Heart right ventricle (tissue), 16 donors: Measurements from ENCODE around the gene CHST15. TPM values are rescaled to one million over a fixed set of nuclear protein-coding genes. Genes with fewer than 3 reads are reported as not detected.

Experiments
- ATAC-seq, 8 donors: fragments of 200-7000 bp; cut with Tn5 transposase; one replicate each; pipeline ENCODE4 v1.9.1; 2020; ENCODE audit warnings: mild to moderate bottlenecking in 8 of 8, moderate library complexity in 8 of 8, moderate number of reproducible peaks in 1 of 8
- DNase-seq, 2 donors: peaks; one replicate each; pipeline ENCODE4 v3.0.0-alpha.2; 2020
- H3K27ac ChIP-seq, 10 donors: fragments of 200-600 bp; sonication (generic) in 2 of 10; one replicate each; pipeline versions ENCODE4 v1.5.0 to v1.8.0; 2020 to 2022; ENCODE audit warnings: mild to moderate bottlenecking in 3 of 10
- H3K27me3 ChIP-seq, 7 donors: fragments of 200-600 bp; one replicate each; pipeline ENCODE4 v1.8.0; 2021 to 2022; ENCODE audit warnings: mild to moderate bottlenecking in 2 of 7
- H3K36me3 ChIP-seq, 9 donors: fragments of 200-600 bp; sonication (generic) in 1 of 9; one replicate each; pipeline versions ENCODE4 v1.5.0 to v1.8.0; 2020 to 2022; ENCODE audit warnings: mild to moderate bottlenecking in 2 of 9
- H3K4me1 ChIP-seq, 9 donors: fragments of 200-600 bp; sonication (generic) in 1 of 9; one replicate each; pipeline versions ENCODE4 v1.5.0 to v1.8.0; 2020 to 2022; ENCODE audit warnings: mild to moderate bottlenecking in 4 of 9
- H3K4me3 ChIP-seq, 10 donors: fragments of 200-600 bp; sonication (generic) in 2 of 10; one replicate each; pipeline versions ENCODE4 v1.5.0 to v1.8.0; 2020 to 2022; ENCODE audit warnings: mild to moderate bottlenecking in 7 of 10, moderate library complexity in 2 of 10
- H3K9me3 ChIP-seq, 11 donors: fragments of 200-600 bp in 10 of 11; sonication (generic) in 2 of 11; one replicate each; pipeline versions ENCODE4 v1.5.0 to v1.8.0; 2013 to 2022; ENCODE audit warnings: mild to moderate bottlenecking in 2 of 11, control low read depth in 1 of 11, moderate library complexity in 1 of 11
- WGBS, 2 donors: extraction: QIAGEN DNeasy Blood & Tissue Kit; methylation state at CpG; one replicate each; pipeline ENCODE4 v1.1.7; 2013; ENCODE audit warnings: inconsistent platforms in 1 of 2; 5-methylcytosine and 5-hydroxymethylcytosine counted together
- intact Hi-C, 10 donors: fragments of 100-400 bp; cut with DNase I; formaldehyde crosslinking; loops; one replicate each; pipeline versions ENCODE4 v1.11.1 to v1.14.2; 2022
- polyA plus RNA-seq, 2 donors: library from polyadenylated mRNA; stranded (reverse); fragments of 200-250 nt; gene quantifications; one replicate each; pipeline ENCODE4 v1.2.3, GENCODE V29; 2013
- total RNA-seq, 10 donors: library from RNA; stranded (reverse); fragmentation: NEBNext Ultra II Directional in 3 of 10; extraction: Animal tissue kit (Norgen Biotek cat#: 25700) in 3 of 10; gene quantifications; one replicate each; pipeline versions ENCODE4 v1.2.1 to v1.2.4, GENCODE V29; 2021 to 2023
- TF ChIP-seq, protein P1 (sequence below), 9 donors: fragments of 200-600 bp; sonication (generic) in 2 of 9; IDR thresholded peaks; one replicate each; pipeline versions ENCODE4 v1.5.0 to v1.8.0; 2021 to 2022; ENCODE audit warnings: antibody characterized with exemption in 9 of 9, mild to moderate bottlenecking in 5 of 9, moderate library complexity in 1 of 9
- donor health status: Arrhythmogenic right ventricular cardiomyopathy.
- donor health status: ischemic (EF 13 %, LVEDD 7.1; RV severe dilation, severe dysfunction).
- donor health status: healthy with polysubstance abuse.
- donor health status: DM: no; HTN: yes; CAD: no.
- donor health status: DM: no; HTN: no; CAD: no.
- donor health status: ischemic (EF 25% LVEDD 6.9; RV normal size, moderate dysfunction).
- donor health status: ischemic (EF 25% LVEDD 5.7; RV mildly dilated, moderate dysfunction).
- donor health status: healthy.
- donor health status: DM: yes; HTN: yes; CAD: no.
- donor health status: Ischemic cardiomyopathy.
- donor health status: ischemic (EF 35%, LVEDD 5.7; RV mildly dilated, moderate dysfunction).
- donor health status: nonischemic (EF 11% LVEDD 7.7; RV severe dilation, severe dysfunction).
- donor health status: DM: yes; HTN: yes; CAD: no.
- donor health status: PGD.
- donor health status: ischemic (EF 29% LVEDD 5.4; RV normal size, mild dysfunction).
- donor health status: nonischemic (EF 23%, LVEDD 6.1; RV moderate dilation, normal function).

The CHST15 gene
- total and polyA plus RNA-seq, 12 donors: 1.3 to 16.7 (median 4.8) TPM

DNA sequence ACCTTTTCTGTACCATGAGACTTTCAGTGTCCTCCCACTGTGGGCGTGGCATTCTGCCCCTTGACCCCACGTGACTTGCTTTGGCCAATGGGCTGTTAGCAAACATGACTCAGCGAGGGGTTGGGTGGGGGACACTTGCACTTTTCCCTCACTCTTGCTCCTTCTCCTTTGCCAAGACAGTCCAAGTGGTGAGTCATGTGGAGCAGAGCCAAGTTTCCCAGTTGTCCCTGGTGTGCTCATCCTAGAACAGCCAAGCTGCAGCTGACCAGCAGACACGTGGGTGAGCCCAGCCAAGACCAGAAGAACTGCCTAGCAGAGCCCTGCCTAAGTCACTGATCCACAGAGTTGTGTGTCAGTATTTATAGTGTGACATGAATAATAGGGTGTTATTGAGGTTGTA, 119.0 kb downstream of the CHST15 start:
- intact Hi-C loops: no loop called here
- Histone ChIP-seq H3K27ac (no peak overlapping the region), H3K9me3 (peaks cover 0 to 16% (median 0%) of the 10 kb centered on the region in 11 donors), H3K27me3 (peaks cover 15 to 90% (median 78%) of the 10 kb centered on the region in 7 donors), H3K36me3 (no peaks in the 10 kb centered on the region), H3K4me3 (no peak overlapping the region), H3K4me1 (peaks cover 0 to 7% (median 0%) of the 10 kb centered on the region in 9 donors)
- TF ChIP-seq, protein P1, sequence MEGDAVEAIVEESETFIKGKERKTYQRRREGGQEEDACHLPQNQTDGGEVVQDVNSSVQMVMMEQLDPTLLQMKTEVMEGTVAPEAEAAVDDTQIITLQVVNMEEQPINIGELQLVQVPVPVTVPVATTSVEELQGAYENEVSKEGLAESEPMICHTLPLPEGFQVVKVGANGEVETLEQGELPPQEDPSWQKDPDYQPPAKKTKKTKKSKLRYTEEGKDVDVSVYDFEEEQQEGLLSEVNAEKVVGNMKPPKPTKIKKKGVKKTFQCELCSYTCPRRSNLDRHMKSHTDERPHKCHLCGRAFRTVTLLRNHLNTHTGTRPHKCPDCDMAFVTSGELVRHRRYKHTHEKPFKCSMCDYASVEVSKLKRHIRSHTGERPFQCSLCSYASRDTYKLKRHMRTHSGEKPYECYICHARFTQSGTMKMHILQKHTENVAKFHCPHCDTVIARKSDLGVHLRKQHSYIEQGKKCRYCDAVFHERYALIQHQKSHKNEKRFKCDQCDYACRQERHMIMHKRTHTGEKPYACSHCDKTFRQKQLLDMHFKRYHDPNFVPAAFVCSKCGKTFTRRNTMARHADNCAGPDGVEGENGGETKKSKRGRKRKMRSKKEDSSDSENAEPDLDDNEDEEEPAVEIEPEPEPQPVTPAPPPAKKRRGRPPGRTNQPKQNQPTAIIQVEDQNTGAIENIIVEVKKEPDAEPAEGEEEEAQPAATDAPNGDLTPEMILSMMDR (IDR thresholded peaks at IDR 0.05): no peak
- no peak for DNase-seq
- ATAC-seq: no peak
- WGBS, 2 donors: 61 to 71% methylated on average over 4 of the region's 4 CpGs

DNA sequence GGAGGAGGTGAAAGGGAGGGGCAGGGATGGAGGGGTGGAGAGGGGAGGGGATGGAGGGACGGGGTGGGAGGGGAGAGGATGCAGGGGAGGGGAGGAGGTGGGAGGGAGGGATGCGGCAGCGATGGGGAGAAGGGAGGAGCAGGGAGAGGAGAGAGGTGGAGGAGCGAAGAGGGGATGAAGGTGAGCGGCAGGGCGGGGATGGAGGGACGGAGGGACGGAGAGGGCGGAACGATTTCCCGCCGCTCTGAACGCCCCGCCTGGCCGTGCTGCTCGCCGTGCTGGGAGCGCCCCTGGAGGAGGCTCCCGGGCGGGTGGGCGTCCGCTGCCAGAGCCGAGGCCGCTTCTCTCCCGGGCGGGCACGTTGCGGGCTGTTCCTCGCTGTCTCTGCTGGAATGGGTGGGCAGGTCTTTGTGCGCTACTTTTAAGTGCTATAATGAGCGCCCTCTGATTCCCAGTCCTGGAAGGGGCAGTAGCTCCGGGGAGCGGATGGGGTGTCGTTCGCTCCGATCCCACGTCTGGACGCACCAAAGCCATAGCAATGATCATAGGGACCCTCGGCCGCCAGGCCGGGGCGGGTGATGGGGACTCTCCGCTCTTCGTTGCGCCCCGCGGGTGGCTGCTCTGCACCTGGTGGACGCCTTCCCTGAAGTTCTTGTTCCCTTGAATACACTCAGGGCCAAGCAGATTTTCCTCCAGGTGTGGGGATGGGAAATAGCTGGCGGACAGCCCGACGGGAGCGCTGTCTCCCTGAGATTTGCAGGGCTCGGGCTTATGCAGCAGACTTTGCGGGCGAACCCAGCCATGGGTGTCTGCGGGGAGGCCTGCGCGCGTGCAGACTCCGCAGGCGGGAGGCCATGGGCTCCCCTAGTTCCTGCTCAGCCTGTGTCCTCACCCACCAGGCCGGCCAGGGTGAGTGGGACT, 120.7 kb downstream of the CHST15 start:
- no peak overlapping the region for H3K4me3 ChIP-seq
- WGBS, 2 donors: 1 to 4% methylated on average over 60 to 62 of the region's 62 CpGs

DNA sequence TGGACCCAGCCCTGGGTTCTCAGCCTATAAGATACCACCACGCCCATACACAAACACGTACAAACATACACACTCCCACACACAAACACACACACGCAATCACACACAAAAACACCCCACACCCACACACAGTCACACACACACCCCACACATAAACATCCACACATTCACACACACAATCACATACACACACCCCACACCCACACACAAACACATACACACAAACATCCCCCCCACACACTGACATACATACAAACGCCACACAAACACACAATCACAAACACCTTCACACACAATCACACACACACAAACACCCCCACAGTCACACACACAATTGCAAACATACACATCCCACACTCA, 122.5 kb downstream of the CHST15 start:
- Histone ChIP-seq H3K4me3 (no peak overlapping the region), H3K9me3 (peaks cover 0 to 12% (median 0%) of the 10 kb centered on the region in 11 donors), H3K27ac (no peak overlapping the region), H3K4me1 (peaks cover 0 to 13% (median 4%) of the 10 kb centered on the region in 9 donors), H3K27me3 (peaks cover 20 to 86% (median 82%) of the 10 kb centered on the region in 7 donors), H3K36me3 (no peaks in the 10 kb centered on the region)
- 67 to 70% methylated on average over 4 of the region's 4 CpGs for WGBS, 2 donors
- TF ChIP-seq, protein P1 (IDR thresholded peaks at IDR 0.05): no peak
- ATAC-seq (no peak), DNase-seq (no peak)
- intact Hi-C loops: no loop called here

More for the DNA sequence above, 120.7 kb downstream of the CHST15 start:
- Histone ChIP-seq H3K9me3 (peaks cover 0 to 16% (median 0%) of the 10 kb centered on the region in 11 donors), H3K36me3 (no peaks in the 10 kb centered on the region), H3K27me3 (peaks cover 20 to 93% (median 87%) of the 10 kb centered on the region in 7 donors), H3K4me1 (peaks cover 0 to 8% (median 0%) of the 10 kb centered on the region in 9 donors), H3K27ac (no peak overlapping the region)
- ATAC-seq (no peak), DNase-seq (no peak)
- TF ChIP-seq, protein P1 (IDR thresholded peaks at IDR 0.05): no peak
- intact Hi-C loops: no loop called here

DNA sequence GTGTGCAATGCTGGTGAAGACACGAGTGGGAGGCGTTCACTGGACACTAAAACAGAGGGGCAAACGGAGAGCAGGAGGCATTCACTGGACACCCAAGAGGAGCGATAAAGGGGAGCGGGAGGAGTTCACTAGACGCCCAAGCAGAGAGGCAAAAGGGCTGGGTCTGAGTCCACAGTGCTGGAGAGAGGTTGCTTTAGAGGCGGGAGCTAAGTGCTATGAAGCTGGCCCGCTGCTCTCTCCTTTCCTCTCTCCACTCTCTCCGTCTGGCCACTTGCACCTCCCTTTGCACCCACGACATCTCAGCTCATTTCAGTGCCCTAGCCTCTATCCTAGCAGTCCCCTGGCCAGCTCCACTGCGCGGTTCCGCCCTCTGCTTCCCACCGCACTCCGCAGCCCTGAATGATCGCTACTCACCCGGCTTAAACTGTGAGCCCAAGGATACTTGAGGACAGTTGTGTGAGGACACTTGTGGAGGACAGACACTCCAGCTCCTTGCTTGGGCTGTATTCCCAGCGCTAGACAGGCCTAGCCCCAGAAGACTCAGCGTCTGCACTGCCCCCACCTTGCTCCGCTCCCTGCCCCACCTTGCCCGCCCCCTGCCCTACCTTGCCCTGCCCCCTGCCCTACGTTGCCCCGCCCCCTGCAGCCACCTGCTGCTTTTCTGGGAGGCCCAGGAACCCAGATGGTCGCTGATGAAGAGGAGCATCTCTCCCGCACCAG, 123.0 kb downstream of the CHST15 start:
- no peak overlapping the region for H3K27ac ChIP-seq
- peaks cover 0 to 12% (median 0%) of the 10 kb centered on the region in 11 donors for H3K9me3 ChIP-seq
- peaks cover 0 to 13% (median 4%) of the 10 kb centered on the region in 9 donors for H3K4me1 ChIP-seq
- no peak overlapping the region for H3K4me3 ChIP-seq
- DNase-seq (no peak), ATAC-seq (no peak)
- peaks cover 20 to 87% (median 81%) of the 10 kb centered on the region in 7 donors for H3K27me3 ChIP-seq
- H3K36me3 ChIP-seq: no peaks in the 10 kb centered on the region
- TF ChIP-seq, protein P1 (IDR thresholded peaks at IDR 0.05): no peak
- WGBS, 2 donors: 20 to 38% methylated on average over 25 of the region's 25 CpGs
- intact Hi-C loops: no loop called here
